Suprapubic skin (tissue), 4 donors: ENCODE measurements around the gene HOMER1. TPM values are rescaled to one million over a fixed set of nuclear protein-coding genes. Genes with fewer than 3 reads are reported as not detected.
A peak's percentile ranks its signal among the peaks of the same experiment; 100 is the strongest.
"Not testable (repeated sequence)": the region's sequence is repeated elsewhere in the genome, so short reads cannot be mapped to it uniquely, and the experiment has no call there.

ENCODE experiments used
- DNase-seq, 2 donors: peaks; one replicate each; pipeline ENCODE4 v3.0.0-alpha.2; 2019; ENCODE audit warnings: low spot score in 2 of 2
- H3K27ac ChIP-seq: fragments of 200-600 bp; sonication (generic); one replicate; pipeline ENCODE4 v1.5.1; 2019
- H3K27me3 ChIP-seq: fragments of 200-600 bp; sonication (generic); one replicate; pipeline ENCODE4 v1.5.1; 2019
- H3K36me3 ChIP-seq: fragments of 200-600 bp; sonication (generic); one replicate; pipeline ENCODE4 v1.5.1; 2019
- H3K4me1 ChIP-seq: fragments of 200-600 bp; sonication (generic); one replicate; pipeline ENCODE4 v1.5.1; 2019
- H3K4me3 ChIP-seq: fragments of 200-600 bp; sonication (generic); one replicate; pipeline ENCODE4 v1.5.1; 2019; ENCODE audit warnings: mild to moderate bottlenecking
- H3K9me3 ChIP-seq: fragments of 200-600 bp; sonication (generic); one replicate; pipeline ENCODE4 v1.5.1; 2019
- CTCF ChIP-seq, 2 donors: fragments of 200-600 bp in 1 of 2; fragments of 450-650 bp in 1 of 2; sonication (generic) in 1 of 2; IDR thresholded peaks; one replicate each; pipeline ENCODE4 v1.5.1; 2016 to 2019; ENCODE audit warnings: antibody characterized with exemption in 2 of 2, mild to moderate bottlenecking in 1 of 2, moderate library complexity in 1 of 2
- EP300 ChIP-seq: sonication (generic); formaldehyde crosslinking; IDR thresholded peaks from one replicate; pipeline ENCODE4 v1.6.1; 2017; ENCODE audit warnings: antibody characterized with exemption
- POLR2A ChIP-seq, 2 donors: fragments of 450-650 bp; IDR thresholded peaks; one replicate each; pipeline ENCODE4 v1.6.1; 2017; ENCODE audit warnings: antibody characterized with exemption in 2 of 2, mild to moderate bottlenecking in 2 of 2, moderate library complexity in 2 of 2
- POLR2AphosphoS5 ChIP-seq, 3 donors: sonication (generic); formaldehyde crosslinking; IDR thresholded peaks; one replicate each; pipeline ENCODE4 v1.6.1; 2017; ENCODE audit warnings: antibody characterized with exemption in 3 of 3
- WGBS: methylation state at CpG from one replicate; pipeline ENCODE4 v1.1.5; 2018; 5-methylcytosine and 5-hydroxymethylcytosine counted together
- total RNA-seq, 4 donors: library from RNA; depleted of rRNA; stranded (reverse); fragments of >200 nt; gene quantifications; one replicate each; pipeline ENCODE4 v1.1.0, GENCODE V29; 2016

HOMER1 gene
- total RNA-seq, 4 donors from 2014 or later = 6.0 to 7.5 (median 7.0) TPM

GRCh38 chr5:79518718-79519117 is 4.8 kb upstream of the HOMER1 start:
- H3K27ac ChIP-seq = no peak overlapping the region
- no peaks in the 10 kb centered on the region for H3K9me3 ChIP-seq
- H3K27me3 ChIP-seq = no peaks in the 10 kb centered on the region
- DNase-seq = no peak
- H3K4me3 ChIP-seq = no peak overlapping the region
- H3K4me1 ChIP-seq = peaks cover 8% of the 10 kb centered on the region
- H3K36me3 ChIP-seq = no peaks in the 10 kb centered on the region
- TF ChIP-seq POLR2A (IDR thresholded peaks at IDR 0.05) (no peak), EP300 (no peak), POLR2AphosphoS5 (IDR thresholded peaks at IDR 0.05) (no peak), CTCF (IDR thresholded peaks at IDR 0.05) (no peak)
- 76% methylated on average over 1 of the region's 1 CpG for WGBS

- Histone ChIP-seq H3K4me3 (no peak overlapping the region), H3K27ac (no peak overlapping the region), H3K27me3 (no peaks in the 10 kb centered on the region), H3K4me1 (peaks cover 19% of the 10 kb centered on the region), H3K9me3 (no peaks in the 10 kb centered on the region), H3K36me3 (no peaks in the 10 kb centered on the region)
- 80% methylated on average over 3 of the region's 3 CpGs for WGBS
- DNase-seq = no peak
- TF ChIP-seq POLR2A (IDR thresholded peaks at IDR 0.05) (no peak), EP300 (no peak), POLR2AphosphoS5 (IDR thresholded peaks at IDR 0.05) (no peak), CTCF (IDR thresholded peaks at IDR 0.05) (no peak)
Observed at GRCh38 chr5:79517601-79518000, 3.7 kb upstream of the HOMER1 start.

- Histone ChIP-seq H3K4me3 (no peak overlapping the region), H3K4me1 (peaks cover 25% of the 10 kb centered on the region), H3K27me3 (no peaks in the 10 kb centered on the region), H3K9me3 (no peaks in the 10 kb centered on the region), H3K27ac (no peak overlapping the region), H3K36me3 (no peaks in the 10 kb centered on the region)
- TF ChIP-seq POLR2AphosphoS5 (IDR thresholded peaks at IDR 0.05) (no peak), EP300 (no peak), CTCF (IDR thresholded peaks at IDR 0.05) (no peak), POLR2A (IDR thresholded peaks at IDR 0.05) (no peak)
- 70% methylated on average over 1 of the region's 1 CpG for WGBS
- DNase-seq = no peak
Observed at GRCh38 chr5:79516986-79517385, 3.1 kb upstream of the HOMER1 start.

- not testable (repeated sequence) for H3K27me3 ChIP-seq, H3K36me3 ChIP-seq, DNase-seq, H3K27ac ChIP-seq, H3K9me3 ChIP-seq, H3K4me3 ChIP-seq
- peaks cover 29% of the 10 kb centered on the region for H3K4me1 ChIP-seq
- WGBS = 94% methylated on average over 13 of the region's 14 CpGs
Observed at GRCh38 chr5:79516331-79516730, 2.4 kb upstream of the HOMER1 start.

- H3K4me1 ChIP-seq = peaks cover 40% of the 10 kb centered on the region
- no peaks in the 10 kb centered on the region for H3K36me3 ChIP-seq
- no peaks in the 10 kb centered on the region for H3K9me3 ChIP-seq
- TF ChIP-seq POLR2A (IDR thresholded peaks at IDR 0.05) (peak in 1 of 2 donors; percentile 81), POLR2AphosphoS5 (IDR thresholded peaks at IDR 0.05) (peak; percentile 35 to 83 (median 43)), EP300 (peak; percentile 58), CTCF (IDR thresholded peaks at IDR 0.05) (no peak)
- H3K4me3 ChIP-seq = peak overlapping the region; percentile 80
- peak overlapping the region; percentile 94 for H3K27ac ChIP-seq
- 5% methylated on average over 16 of the region's 38 CpGs for WGBS
- peaks cover 4% of the 10 kb centered on the region for H3K27me3 ChIP-seq
- DNase-seq = peak; percentile 91 to 93
Observed at GRCh38 chr5:79514391-79515105, 614 bp upstream of the HOMER1 start.
